NCI-H748 (cell line): ENCODE results near the gene RNF151.
"Not testable (repeated sequence)": the region's sequence is repeated elsewhere in the genome, so short reads cannot be mapped to it uniquely, and the experiment has no call there.

Experiments
- DNase-seq: peaks from one replicate; lab custom pipeline; 2025; ENCODE audit not compliant: unreplicated experiment; lab: John Stamatoyannopoulos, UW

Gene RNF151

GRCh38 chr16:1938316-1938715 is 28.3 kb upstream of the RNF151 start:
- DNase-seq: no peak

- DNase-seq: no peak
These were observed 27.7 kb upstream of the RNF151 start for GRCh38 chr16:1938910-1939309.

- not testable (repeated sequence) for DNase-seq
These were observed 26.8 kb upstream of the RNF151 start for GRCh38 chr16:1939833-1940232.

GRCh38 chr16:1940273-1941161 is 26.1 kb upstream of the RNF151 start:
- DNase-seq: no peak

GRCh38 chr16:1941162-1942046 is 25.3 kb upstream of the RNF151 start:
- DNase-seq: no peak

- no peak for DNase-seq
These were observed 24.4 kb upstream of the RNF151 start for GRCh38 chr16:1942047-1942809.

GRCh38 chr16:1942810-1943726 is 23.6 kb upstream of the RNF151 start, which contains the start of gene MSRB1:
MSRB1 (minus strand) TSS chr16:1943199; CDS start chr16:1943156, 43 bp downstream.
- peak; percentile 97 for DNase-seq

- DNase-seq: no peak
These were observed 21.9 kb upstream of the RNF151 start for GRCh38 chr16:1944612-1945199.

- DNase-seq: no peak
These were observed 20.9 kb upstream of the RNF151 start for GRCh38 chr16:1945559-1946391.

GRCh38 chr16:1946495-1947368 is 19.9 kb upstream of the RNF151 start:
- no peak for DNase-seq

GRCh38 chr16:1947369-1947670 is 19.3 kb upstream of the RNF151 start:
- no peak for DNase-seq

GRCh38 chr16:1949507-1949906 is 17.1 kb upstream of the RNF151 start:
- no peak for DNase-seq

- DNase-seq: no peak
These were observed 16.6 kb upstream of the RNF151 start for GRCh38 chr16:1950047-1950446.

- no peak for DNase-seq
These were observed 16.1 kb upstream of the RNF151 start for GRCh38 chr16:1950559-1950958.

- no peak for DNase-seq
These were observed 12.9 kb upstream of the RNF151 start for GRCh38 chr16:1953734-1954133.

- not testable (repeated sequence) for DNase-seq
These were observed 9.1 kb upstream of the RNF151 start for GRCh38 chr16:1957434-1958142.

- not testable (repeated sequence) for DNase-seq
These were observed 8.5 kb upstream of the RNF151 start for GRCh38 chr16:1958143-1958491.
